ENCODE data around the gene PIGZ. TPM values are rescaled to one million over a fixed set of nuclear protein-coding genes. Genes with fewer than 3 reads are reported as not detected.

PIGZ gene
- total and polyA plus RNA-seq, 9 of the 15 experiments (the other 6 are each of a cell fraction or from before 2014, with no cell fraction given), result 0.15 to 1.8 (median 0.76) TPM

DNA sequence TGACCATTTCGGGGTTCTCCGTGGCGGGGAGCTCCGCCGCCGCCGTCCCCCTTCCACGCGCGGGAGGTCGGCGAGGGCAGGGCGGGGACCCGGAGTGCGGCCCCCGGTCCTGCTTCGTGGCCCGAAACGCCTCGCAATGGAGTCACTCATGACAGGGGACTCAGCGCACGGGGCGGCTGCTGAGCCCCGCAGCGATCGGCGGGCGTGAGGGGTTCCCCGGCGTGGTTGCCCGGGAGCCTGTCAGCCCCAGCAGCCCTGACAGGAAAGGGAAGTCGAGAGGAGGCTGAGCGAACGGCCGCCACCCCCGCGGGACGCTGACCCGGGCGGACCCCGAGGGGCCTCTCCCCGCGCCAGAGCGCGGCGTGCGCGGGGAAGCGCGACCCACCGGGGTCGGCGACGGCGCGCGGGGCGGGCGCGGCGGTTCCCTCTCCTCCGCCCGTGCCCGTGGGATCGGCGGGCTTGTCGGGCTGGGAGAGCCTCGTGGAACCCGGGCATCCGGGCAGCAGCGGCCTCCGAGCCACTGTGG lies 564 bp upstream of the PIGZ start (continued):
- TF ChIP-seq NR2C2 (CRISPR knock-in tag; IDR thresholded peaks at IDR 0.05) (peak; percentile 52; the same call in 1 of the 2 replicates), NR2C2 (tag; IDR thresholded peaks at IDR 0.05) (peak; percentile 54; the same call in 1 of the 2 replicates), ZNF561 (CRISPR knock-in tag; conservative IDR thresholded peaks at IDR 0.05) (peak; percentile 77; the same call in 1 of the 2 replicates), U2AF1 (optimal IDR thresholded peaks at IDR 0.05; ENCODE audit: low read depth, low read length) (no peak), TARDBP (IDR thresholded peaks at IDR 0.05) (0 out of 2 replicates have a peak, but pooled peaks have one; percentile 24), POU5F1 (IDR thresholded peaks at IDR 0.05; ENCODE audit: borderline replicate concordance, low read depth, low read length, partially characterized antibody) (no peak), ZNF133 (CRISPR knock-in tag; IDR thresholded peaks at IDR 0.05) (0 out of 2 replicates have a peak, but pooled peaks have one; percentile 82), NR2C1 (IDR thresholded peaks at IDR 0.05) (no peak), NR2C1 (tag; IDR thresholded peaks at IDR 0.05) (0 out of 2 replicates have a peak, but pooled peaks have one; percentile 32), TRIM28 (IDR thresholded peaks at IDR 0.05) (no peak), SRSF1 (IDR thresholded peaks at IDR 0.05; ENCODE audit: low read depth, low read length) (no peak), RBM25 (IDR thresholded peaks at IDR 0.05; ENCODE audit: low read depth, low read length, severe bottlenecking) (peak; percentile 1), ZNF41 (CRISPR knock-in tag; conservative IDR thresholded peaks at IDR 0.05) (peak; percentile 78), DACH1 (IDR thresholded peaks at IDR 0.05; ENCODE audit: partially characterized antibody) (no peak)
- TF ChIP-seq, protein P1, sequence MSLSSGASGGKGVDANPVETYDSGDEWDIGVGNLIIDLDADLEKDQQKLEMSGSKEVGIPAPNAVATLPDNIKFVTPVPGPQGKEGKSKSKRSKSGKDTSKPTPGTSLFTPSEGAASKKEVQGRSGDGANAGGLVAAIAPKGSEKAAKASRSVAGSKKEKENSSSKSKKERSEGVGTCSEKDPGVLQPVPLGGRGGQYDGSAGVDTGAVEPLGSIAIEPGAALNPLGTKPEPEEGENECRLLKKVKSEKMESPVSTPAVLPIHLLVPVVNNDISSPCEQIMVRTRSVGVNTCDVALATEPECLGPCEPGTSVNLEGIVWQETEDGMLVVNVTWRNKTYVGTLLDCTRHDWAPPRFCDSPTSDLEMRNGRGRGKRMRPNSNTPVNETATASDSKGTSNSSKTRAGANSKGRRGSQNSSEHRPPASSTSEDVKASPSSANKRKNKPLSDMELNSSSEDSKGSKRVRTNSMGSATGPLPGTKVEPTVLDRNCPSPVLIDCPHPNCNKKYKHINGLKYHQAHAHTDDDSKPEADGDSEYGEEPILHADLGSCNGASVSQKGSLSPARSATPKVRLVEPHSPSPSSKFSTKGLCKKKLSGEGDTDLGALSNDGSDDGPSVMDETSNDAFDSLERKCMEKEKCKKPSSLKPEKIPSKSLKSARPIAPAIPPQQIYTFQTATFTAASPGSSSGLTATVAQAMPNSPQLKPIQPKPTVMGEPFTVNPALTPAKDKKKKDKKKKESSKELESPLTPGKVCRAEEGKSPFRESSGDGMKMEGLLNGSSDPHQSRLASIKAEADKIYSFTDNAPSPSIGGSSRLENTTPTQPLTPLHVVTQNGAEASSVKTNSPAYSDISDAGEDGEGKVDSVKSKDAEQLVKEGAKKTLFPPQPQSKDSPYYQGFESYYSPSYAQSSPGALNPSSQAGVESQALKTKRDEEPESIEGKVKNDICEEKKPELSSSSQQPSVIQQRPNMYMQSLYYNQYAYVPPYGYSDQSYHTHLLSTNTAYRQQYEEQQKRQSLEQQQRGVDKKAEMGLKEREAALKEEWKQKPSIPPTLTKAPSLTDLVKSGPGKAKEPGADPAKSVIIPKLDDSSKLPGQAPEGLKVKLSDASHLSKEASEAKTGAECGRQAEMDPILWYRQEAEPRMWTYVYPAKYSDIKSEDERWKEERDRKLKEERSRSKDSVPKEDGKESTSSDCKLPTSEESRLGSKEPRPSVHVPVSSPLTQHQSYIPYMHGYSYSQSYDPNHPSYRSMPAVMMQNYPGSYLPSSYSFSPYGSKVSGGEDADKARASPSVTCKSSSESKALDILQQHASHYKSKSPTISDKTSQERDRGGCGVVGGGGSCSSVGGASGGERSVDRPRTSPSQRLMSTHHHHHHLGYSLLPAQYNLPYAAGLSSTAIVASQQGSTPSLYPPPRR (CRISPR knock-in tag; IDR thresholded peaks at IDR 0.05; ENCODE audit: borderline replicate concordance), result peak; percentile 7; the same call in 1 of the 2 replicates
- TF ChIP-seq, protein P2, sequence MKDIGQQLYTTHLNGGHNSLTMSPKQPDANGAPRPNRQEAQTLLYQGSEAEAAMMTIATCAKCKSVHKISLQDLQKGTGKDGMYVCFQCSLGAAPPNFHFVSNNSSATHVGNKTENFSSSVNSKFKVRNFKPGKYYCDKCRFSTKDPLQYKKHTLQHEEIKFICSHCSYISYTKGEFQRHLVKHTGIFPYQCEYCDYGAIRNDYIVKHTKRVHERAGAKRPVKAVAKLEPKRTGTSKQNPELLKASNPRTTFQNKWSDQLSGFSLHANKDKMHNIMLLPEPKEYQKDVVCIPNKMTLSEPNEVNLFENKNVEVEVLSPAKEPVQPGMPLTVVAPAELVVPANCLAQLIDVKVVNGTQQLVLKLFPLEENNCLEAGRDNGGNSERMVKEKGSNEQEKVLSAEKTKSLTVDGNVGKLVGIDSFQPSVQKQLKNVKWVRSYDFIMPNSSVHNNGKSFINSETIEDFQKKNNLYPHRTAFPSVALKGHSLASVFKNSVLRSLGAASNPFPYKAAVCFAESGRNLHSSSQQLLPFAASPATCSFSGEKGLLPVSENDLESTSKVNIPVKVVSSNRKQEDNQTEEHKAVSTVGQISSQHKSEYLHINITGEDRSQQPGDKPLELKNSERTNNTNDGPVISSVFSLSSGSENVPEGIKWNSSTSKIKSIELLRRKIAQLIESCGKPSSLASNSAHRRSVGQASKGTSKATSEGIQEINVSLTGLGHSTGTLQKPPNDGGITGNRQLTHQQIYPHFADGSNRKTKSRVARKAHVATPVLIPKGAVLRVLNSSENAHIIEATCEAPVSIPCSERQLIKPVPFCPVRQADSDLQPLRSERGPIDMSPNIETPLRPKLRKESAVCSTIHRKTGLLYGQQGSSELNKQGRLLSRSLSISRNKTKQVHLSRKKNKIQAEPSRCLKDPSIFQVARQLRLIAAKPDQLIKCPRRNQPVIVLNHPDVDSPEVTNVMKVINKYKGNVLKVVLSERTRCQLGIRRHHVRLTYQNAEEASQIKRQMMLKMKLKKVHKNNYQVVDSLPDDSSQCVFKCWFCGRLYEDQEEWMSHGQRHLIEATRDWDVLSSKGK (CRISPR knock-in tag; IDR thresholded peaks at IDR 0.05), result no peak
- TF ChIP-seq, protein P3, sequence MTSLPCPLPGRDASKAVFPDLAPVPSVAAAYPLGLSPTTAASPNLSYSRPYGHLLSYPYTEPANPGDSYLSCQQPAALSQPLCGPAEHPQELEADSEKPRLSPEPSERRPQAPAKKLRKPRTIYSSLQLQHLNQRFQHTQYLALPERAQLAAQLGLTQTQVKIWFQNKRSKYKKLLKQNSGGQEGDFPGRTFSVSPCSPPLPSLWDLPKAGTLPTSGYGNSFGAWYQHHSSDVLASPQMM (CRISPR knock-in tag; IDR thresholded peaks at IDR 0.05), result no peak
- TF ChIP-seq, protein P4, sequence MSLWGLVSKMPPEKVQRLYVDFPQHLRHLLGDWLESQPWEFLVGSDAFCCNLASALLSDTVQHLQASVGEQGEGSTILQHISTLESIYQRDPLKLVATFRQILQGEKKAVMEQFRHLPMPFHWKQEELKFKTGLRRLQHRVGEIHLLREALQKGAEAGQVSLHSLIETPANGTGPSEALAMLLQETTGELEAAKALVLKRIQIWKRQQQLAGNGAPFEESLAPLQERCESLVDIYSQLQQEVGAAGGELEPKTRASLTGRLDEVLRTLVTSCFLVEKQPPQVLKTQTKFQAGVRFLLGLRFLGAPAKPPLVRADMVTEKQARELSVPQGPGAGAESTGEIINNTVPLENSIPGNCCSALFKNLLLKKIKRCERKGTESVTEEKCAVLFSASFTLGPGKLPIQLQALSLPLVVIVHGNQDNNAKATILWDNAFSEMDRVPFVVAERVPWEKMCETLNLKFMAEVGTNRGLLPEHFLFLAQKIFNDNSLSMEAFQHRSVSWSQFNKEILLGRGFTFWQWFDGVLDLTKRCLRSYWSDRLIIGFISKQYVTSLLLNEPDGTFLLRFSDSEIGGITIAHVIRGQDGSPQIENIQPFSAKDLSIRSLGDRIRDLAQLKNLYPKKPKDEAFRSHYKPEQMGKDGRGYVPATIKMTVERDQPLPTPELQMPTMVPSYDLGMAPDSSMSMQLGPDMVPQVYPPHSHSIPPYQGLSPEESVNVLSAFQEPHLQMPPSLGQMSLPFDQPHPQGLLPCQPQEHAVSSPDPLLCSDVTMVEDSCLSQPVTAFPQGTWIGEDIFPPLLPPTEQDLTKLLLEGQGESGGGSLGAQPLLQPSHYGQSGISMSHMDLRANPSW (CRISPR knock-in tag; IDR thresholded peaks at IDR 0.05), result no peak
